HEK293 (cell line): Measurements from ENCODE around the gene SHISA6.

Experiments used
- CTCF ChIP-seq: fragments of 450-650 bp; formaldehyde crosslinking; IDR thresholded peaks from 2 replicates; pipeline ENCODE4 v1.5.1; 2016; ENCODE audit warnings: missing biosample characterization, missing genetic modification characterization
- HOXC10 ChIP-seq: sonication (generic); formaldehyde crosslinking; IDR thresholded peaks from 2 replicates; pipeline ENCODE4 v1.8.1; 2023; ENCODE audit warnings: mild to moderate bottlenecking, missing genetic modification reagents
- SP2 ChIP-seq: fragments of 450-650 bp; formaldehyde crosslinking; IDR thresholded peaks from 2 replicates; pipeline ENCODE4 v1.5.1; 2016; ENCODE audit warnings: missing biosample characterization, missing genetic modification characterization
- ZBTB8A ChIP-seq: fragments of 450-650 bp; formaldehyde crosslinking; IDR thresholded peaks from 2 replicates; pipeline ENCODE4 v1.5.1; 2016; ENCODE audit warnings: missing biosample characterization, missing genetic modification characterization
- ZNF121 ChIP-seq: fragments of 450-650 bp; formaldehyde crosslinking; IDR thresholded peaks from 2 replicates; pipeline ENCODE4 v1.5.1; 2016; ENCODE audit warnings: missing biosample characterization, missing genetic modification characterization
- ZNF174 ChIP-seq: fragments of 450-650 bp; formaldehyde crosslinking; IDR thresholded peaks from 2 replicates; pipeline ENCODE4 v1.5.0; 2017; ENCODE audit warnings: missing biosample characterization, mild to moderate bottlenecking, missing genetic modification characterization
- ZNF311 ChIP-seq: fragments of 450-650 bp; formaldehyde crosslinking; IDR thresholded peaks from 2 replicates; pipeline ENCODE4 v1.5.1; 2017; ENCODE audit warnings: missing biosample characterization, missing genetic modification characterization, borderline replicate concordance
- ZNF416 ChIP-seq: fragments of 450-650 bp; formaldehyde crosslinking; IDR thresholded peaks from 2 replicates; pipeline ENCODE4 v1.5.1; 2016; ENCODE audit warnings: missing biosample characterization, missing genetic modification characterization

- TF ChIP-seq HOXC10 (CRISPR knock-in tag) (no peak), ZNF121 (tag by site-specific recombination) (no peak), ZNF311 (tag by site-specific recombination) (no peak), ZNF174 (tag by site-specific recombination) (no peak), ZBTB8A (tag by site-specific recombination) (no peak), SP2 (tag by site-specific recombination) (no peak), ZNF416 (no peak), CTCF (tag by site-specific recombination) (no peak)
Observed at GRCh38 chr17:11300738-11301137, 59.7 kb downstream of the SHISA6 start.
